ENCODE measurements around the gene MT1M. TPM values are rescaled to one million over a fixed set of nuclear protein-coding genes. Genes with fewer than 3 reads are reported as not detected.

Gene MT1M
- total RNA-seq, 1 experiment from 2014 or later: 0.49 TPM

DNA sequence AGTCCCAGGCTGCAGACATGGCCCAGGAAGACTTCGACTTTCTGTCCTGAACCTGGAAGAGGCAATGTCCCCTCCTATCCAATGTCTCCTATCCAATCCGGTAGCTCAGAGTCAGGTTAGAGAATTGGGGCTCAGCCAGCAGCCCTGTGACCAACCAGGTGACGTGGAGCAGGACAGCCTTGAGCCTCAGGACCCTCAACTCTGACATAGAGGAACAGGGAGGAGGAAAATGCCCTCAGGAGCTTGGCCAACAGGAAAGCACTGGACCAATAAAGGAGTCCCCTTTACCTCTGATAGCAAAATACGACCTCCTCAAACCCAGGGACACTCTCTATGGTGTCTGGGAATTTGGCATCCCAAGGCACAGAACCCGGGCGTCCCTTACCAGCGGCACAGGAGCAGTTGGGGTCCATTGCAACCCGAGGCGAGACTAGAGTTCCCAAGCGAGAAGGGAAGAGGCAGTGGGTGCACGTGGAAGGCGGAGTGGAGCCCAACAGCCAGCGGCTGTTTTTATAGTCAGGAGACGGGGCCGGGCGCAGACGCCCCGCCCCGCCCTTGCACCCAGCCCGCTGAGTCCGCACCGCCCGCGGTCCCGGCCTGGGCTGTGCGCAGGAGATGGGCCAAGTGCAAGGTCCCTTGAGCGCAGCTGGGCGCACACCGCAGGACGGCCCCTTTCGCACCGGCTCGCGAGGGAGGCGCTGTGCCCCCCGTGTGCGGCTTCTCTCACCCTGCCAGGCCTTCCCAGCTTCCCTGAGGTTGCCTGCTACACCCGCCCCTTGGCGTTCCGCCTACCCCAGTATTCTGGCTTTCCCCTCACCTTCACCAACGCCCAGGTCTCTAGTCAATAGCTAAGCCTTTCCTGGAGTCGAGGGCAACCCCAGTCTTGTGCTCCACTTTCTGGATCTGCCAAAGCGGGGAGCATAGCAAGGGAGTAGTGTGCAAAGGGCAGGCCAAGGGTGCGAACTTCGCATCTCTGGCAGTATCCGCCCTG is 35.4 kb downstream of the MT1M start, which contains the start of gene MT1G:
MT1G (minus strand) TSS at position 485 of the 991 bp plus-strand sequence; CDS start at position 413, 72 bp downstream.
- BruUV-seq (replicated peaks): TSS peak; percentile 93
- DNase-seq (ENCODE audit: low spot score): peak; percentile 63
- Histone ChIP-seq H3K4me1 (ENCODE audit: insufficient read depth, low read length, poor library complexity, severe bottlenecking) (no peaks in the 10 kb centered on the region), H3K27ac (ENCODE audit: low read depth, low read length, poor library complexity, severe bottlenecking) (no peak within 1 kb of the TSS), H3K4me3 (ENCODE audit: low read depth, low read length, poor library complexity, severe bottlenecking) (peak within 1 kb of the TSS; percentile 17), H3K27me3 (replicated peaks; ENCODE audit: insufficient read depth, low read depth, low read length, poor library complexity) (peaks cover 43% of the 10 kb centered on the region), H3K9me3 (ENCODE audit: low read depth, low read length, poor library complexity, severe bottlenecking) (no peaks in the 10 kb centered on the region), H3K36me3 (ENCODE audit: insufficient read depth, low read length, poor library complexity, severe bottlenecking) (no peaks in the 10 kb centered on the region)
- TF ChIP-seq EZH2 (IDR thresholded peaks at IDR 0.05; ENCODE audit: borderline replicate concordance, low read depth, low read length, poor library complexity, severe bottlenecking): no peak
- TF ChIP-seq, protein P1, sequence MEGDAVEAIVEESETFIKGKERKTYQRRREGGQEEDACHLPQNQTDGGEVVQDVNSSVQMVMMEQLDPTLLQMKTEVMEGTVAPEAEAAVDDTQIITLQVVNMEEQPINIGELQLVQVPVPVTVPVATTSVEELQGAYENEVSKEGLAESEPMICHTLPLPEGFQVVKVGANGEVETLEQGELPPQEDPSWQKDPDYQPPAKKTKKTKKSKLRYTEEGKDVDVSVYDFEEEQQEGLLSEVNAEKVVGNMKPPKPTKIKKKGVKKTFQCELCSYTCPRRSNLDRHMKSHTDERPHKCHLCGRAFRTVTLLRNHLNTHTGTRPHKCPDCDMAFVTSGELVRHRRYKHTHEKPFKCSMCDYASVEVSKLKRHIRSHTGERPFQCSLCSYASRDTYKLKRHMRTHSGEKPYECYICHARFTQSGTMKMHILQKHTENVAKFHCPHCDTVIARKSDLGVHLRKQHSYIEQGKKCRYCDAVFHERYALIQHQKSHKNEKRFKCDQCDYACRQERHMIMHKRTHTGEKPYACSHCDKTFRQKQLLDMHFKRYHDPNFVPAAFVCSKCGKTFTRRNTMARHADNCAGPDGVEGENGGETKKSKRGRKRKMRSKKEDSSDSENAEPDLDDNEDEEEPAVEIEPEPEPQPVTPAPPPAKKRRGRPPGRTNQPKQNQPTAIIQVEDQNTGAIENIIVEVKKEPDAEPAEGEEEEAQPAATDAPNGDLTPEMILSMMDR (conservative IDR thresholded peaks at IDR 0.05; ENCODE audit: low read depth, low read length): no peak
- CTCF ChIA-PET: no interaction called here
- POLR2A ChIA-PET (ENCODE audit: low non-redundant PET): no interaction called here
- intact Hi-C loops (cut with micrococcal nuclease; ENCODE audit: unreplicated experiment): no loop called here

DNA sequence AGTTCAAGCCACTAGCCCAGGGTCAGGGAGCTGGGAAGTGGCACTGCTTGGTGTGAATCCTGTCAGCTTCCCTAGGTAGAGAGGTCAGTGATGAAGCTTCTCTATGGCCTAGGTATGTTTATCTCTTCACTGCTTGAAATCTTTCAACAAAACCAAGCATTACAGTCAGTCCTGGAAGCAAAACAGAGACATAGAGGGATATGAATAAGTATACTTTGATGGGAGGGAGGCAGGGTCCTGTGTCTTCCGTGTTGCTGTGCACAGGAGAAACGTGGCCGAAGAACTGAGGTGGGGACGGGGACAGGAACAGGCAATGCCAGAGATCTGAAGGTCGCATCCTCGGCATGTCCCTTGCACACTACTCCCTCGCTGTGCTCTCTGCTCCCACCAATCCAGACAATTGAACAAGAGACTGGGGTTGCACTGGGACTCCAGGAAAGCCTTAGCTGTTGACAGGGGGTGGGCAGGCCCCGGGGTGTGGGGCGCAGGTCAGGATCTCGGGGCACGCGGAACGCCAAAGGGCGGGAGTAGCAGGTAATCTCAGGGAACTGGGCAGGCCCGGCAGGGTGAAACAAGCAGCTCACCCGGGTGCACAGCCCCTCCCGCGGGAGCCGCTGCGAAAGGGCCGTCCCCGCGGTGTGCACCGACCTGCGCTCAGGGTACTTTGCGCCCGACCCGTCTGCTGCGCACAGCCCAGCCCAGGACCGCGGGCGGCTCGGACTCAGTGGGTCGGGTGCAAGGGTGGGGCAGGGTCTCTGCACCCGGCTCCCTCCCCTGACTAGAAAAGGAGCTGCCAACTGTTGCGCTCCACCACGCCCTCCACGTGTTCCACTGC is 36.8 kb downstream of the MT1M start, which contains the start of gene MT1H:
MT1H (plus strand) TSS at position 810 of the 835 bp plus-strand sequence. CDS start 71 bp downstream, outside the sequence.
- no peak for DNase-seq (ENCODE audit: low spot score)
- no peak within 1 kb of the TSS for H3K4me3 ChIP-seq (ENCODE audit: low read depth, low read length, poor library complexity, severe bottlenecking)
- H3K36me3 ChIP-seq (ENCODE audit: insufficient read depth, low read length, poor library complexity, severe bottlenecking): no peaks in the 10 kb centered on the region
- H3K4me1 ChIP-seq (ENCODE audit: insufficient read depth, low read length, poor library complexity, severe bottlenecking): no peaks in the 10 kb centered on the region
- no peaks in the 10 kb centered on the region for H3K9me3 ChIP-seq (ENCODE audit: low read depth, low read length, poor library complexity, severe bottlenecking)
- H3K27ac ChIP-seq (ENCODE audit: low read depth, low read length, poor library complexity, severe bottlenecking): no peak within 1 kb of the TSS
- POLR2A ChIA-PET (ENCODE audit: low non-redundant PET): no interaction called here
- TF ChIP-seq, protein P1 (conservative IDR thresholded peaks at IDR 0.05; ENCODE audit: low read depth, low read length): no peak
- TF ChIP-seq EZH2 (IDR thresholded peaks at IDR 0.05; ENCODE audit: borderline replicate concordance, low read depth, low read length, poor library complexity, severe bottlenecking): no peak
- intact Hi-C loops (cut with micrococcal nuclease; ENCODE audit: unreplicated experiment): no loop called here
- CTCF ChIA-PET: no interaction called here
- peaks cover 32% of the 10 kb centered on the region for H3K27me3 ChIP-seq (replicated peaks; ENCODE audit: insufficient read depth, low read depth, low read length, poor library complexity)
- no TSS peak for BruUV-seq (replicated peaks)

DNA sequence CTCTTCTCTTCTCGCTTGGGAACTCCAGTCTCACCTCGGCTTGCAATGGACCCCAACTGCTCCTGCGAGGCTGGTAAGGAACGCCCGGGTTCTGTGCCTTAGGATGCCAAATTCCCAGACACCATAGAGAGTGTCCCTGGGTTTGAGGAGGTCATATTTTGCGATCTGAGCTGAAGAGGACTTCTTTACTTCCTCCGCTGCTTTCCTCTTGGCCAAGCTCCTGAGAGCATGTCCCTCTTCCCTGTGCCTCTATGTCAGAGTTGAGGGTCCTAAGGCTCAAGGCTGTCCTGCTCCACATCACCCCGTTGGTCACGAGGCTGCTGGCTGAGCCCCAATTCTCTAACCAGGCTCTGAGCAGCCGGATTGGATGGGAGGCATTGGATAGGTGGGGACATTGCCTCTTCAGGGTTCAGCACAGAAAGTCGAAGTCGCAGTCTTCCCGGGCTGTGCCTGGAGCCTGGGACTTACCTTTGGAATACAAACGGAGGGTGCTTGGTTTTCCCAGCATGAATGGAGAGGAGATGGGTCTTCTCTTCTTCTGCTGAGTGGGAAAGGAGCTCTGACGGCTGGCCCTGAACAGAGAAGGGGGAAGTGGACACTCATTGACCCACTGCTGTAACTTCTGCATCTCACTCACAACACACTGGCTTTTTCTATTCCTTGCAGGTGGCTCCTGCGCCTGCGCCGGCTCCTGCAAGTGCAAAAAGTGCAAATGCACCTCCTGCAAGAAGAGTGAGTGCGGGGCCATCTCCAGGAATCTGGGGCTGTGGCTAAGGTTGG is 37.6 kb downstream of the MT1M start:
- POLR2A ChIA-PET (ENCODE audit: low non-redundant PET): no interaction called here
- intact Hi-C loops (cut with micrococcal nuclease; ENCODE audit: unreplicated experiment): no loop called here
- BruUV-seq (replicated peaks): no TSS peak
- H3K27ac ChIP-seq (ENCODE audit: low read depth, low read length, poor library complexity, severe bottlenecking): no peak overlapping the region
- no peak for TF ChIP-seq EZH2 (IDR thresholded peaks at IDR 0.05; ENCODE audit: borderline replicate concordance, low read depth, low read length, poor library complexity, severe bottlenecking)
- TF ChIP-seq, protein P1 (conservative IDR thresholded peaks at IDR 0.05; ENCODE audit: low read depth, low read length): no peak
- no peaks in the 10 kb centered on the region for H3K4me1 ChIP-seq (ENCODE audit: insufficient read depth, low read length, poor library complexity, severe bottlenecking)
- CTCF ChIA-PET: no interaction called here
- H3K36me3 ChIP-seq (ENCODE audit: insufficient read depth, low read length, poor library complexity, severe bottlenecking): no peaks in the 10 kb centered on the region
- H3K4me3 ChIP-seq (ENCODE audit: low read depth, low read length, poor library complexity, severe bottlenecking): no peak overlapping the region
- no peaks in the 10 kb centered on the region for H3K9me3 ChIP-seq (ENCODE audit: low read depth, low read length, poor library complexity, severe bottlenecking)
- no peak for DNase-seq (ENCODE audit: low spot score)
- H3K27me3 ChIP-seq (replicated peaks; ENCODE audit: insufficient read depth, low read depth, low read length, poor library complexity): peaks cover 32% of the 10 kb centered on the region
